GM12891 (cell line): ENCODE measurements around the gene SETBP1.

Experiments
- POLR2A ChIP-seq: IDR thresholded peaks from 2 replicates; pipeline ENCODE4 v1.6.1; 2011; ENCODE audit warnings: low read depth, low read length, control low read depth
- POLR2AphosphoS5 ChIP-seq: IDR thresholded peaks from 2 replicates; pipeline ENCODE4 v1.6.1; 2011; ENCODE audit warnings: low read depth, low read length, control low read depth
- TAF1 ChIP-seq: IDR thresholded peaks from 2 replicates; pipeline ENCODE4 v1.6.1; 2011; ENCODE audit warnings: low read depth, low read length, control low read depth

- no peak for TF ChIP-seq POLR2AphosphoS5
- TF ChIP-seq POLR2A, result no peak
- no peak for TF ChIP-seq TAF1
Measured at GRCh38 chr18:44816477-44816876, 135.8 kb downstream of the SETBP1 start.
